Activated T-cell treated with anti-CD3 and anti-CD28 coated beads for 4 hours (primary cell): ENCODE measurements around the gene PIK3C2B.
A peak's percentile ranks its signal among the peaks of the same experiment; 100 is the strongest.

ENCODE experiments used
- DNase-seq: peaks from one replicate; pipeline ENCODE4 v3.0.0-alpha.2; 2020

PIK3C2B gene

GRCh38 chr1:204456826-204457442 is 37.7 kb downstream of the PIK3C2B start:
- no peak for DNase-seq

GRCh38 chr1:204455831-204456145 is 38.8 kb downstream of the PIK3C2B start:
- DNase-seq, result no peak

GRCh38 chr1:204455063-204455830 is 39.4 kb downstream of the PIK3C2B start:
- no peak for DNase-seq

GRCh38 chr1:204454476-204454875 is 40.1 kb downstream of the PIK3C2B start:
- DNase-seq, result no peak

- peak; percentile 68 for DNase-seq
Measured at GRCh38 chr1:204453141-204453772, 41.3 kb downstream of the PIK3C2B start.

- DNase-seq, result no peak
Measured at GRCh38 chr1:204451352-204452124, 43.1 kb downstream of the PIK3C2B start.

- DNase-seq, result no peak
Measured at GRCh38 chr1:204450461-204451257, 43.9 kb downstream of the PIK3C2B start.

GRCh38 chr1:204449678-204450280 is 44.8 kb downstream of the PIK3C2B start:
- DNase-seq, result no peak

- DNase-seq, result no peak
Measured at GRCh38 chr1:204448991-204449677, 45.5 kb downstream of the PIK3C2B start.

- no peak for DNase-seq
Measured at GRCh38 chr1:204448344-204448964, 46.2 kb downstream of the PIK3C2B start.

- DNase-seq, result no peak
Measured at GRCh38 chr1:204447736-204448135, 46.9 kb downstream of the PIK3C2B start.

GRCh38 chr1:204447190-204447589 is 47.4 kb downstream of the PIK3C2B start:
- DNase-seq, result no peak

GRCh38 chr1:204446413-204447111 is 48.0 kb downstream of the PIK3C2B start:
- DNase-seq, result peak; percentile 71

GRCh38 chr1:204445860-204446412 is 48.7 kb downstream of the PIK3C2B start:
- peak; percentile 18 for DNase-seq
